ENCODE measurements around the gene ARL2. TPM values are rescaled to one million over a fixed set of nuclear protein-coding genes. Genes with fewer than 3 reads are reported as not detected.
"Not testable (repeated sequence)": the region's sequence is repeated elsewhere in the genome, so short reads cannot be mapped to it uniquely, and the experiment has no call there.

The ARL2 gene
- total and polyA plus RNA-seq, 2 experiments from 2014 or later, result 115 to 155 TPM

GRCh38 chr11:64971421-64972233 lies 42.3 kb upstream of the ARL2 start, which contains the start of gene MAJIN:
Gene MAJIN (minus strand): TSS chr11:64972108. CDS start chr11:64959405, 12,703 bp downstream.
- Histone ChIP-seq H3K27me3 (replicated peaks; ENCODE audit: insufficient read depth) (no peaks in the 10 kb centered on the region; the same call in 1 of the 2 replicates), H3K4me1 (ENCODE audit: insufficient read depth) (no peaks in the 10 kb centered on the region; the same call in 1 of the 2 replicates), H3K36me3 (ENCODE audit: low read depth) (no peaks in the 10 kb centered on the region), H3K9me3 (ENCODE audit: low read depth) (no peaks in the 10 kb centered on the region), H3K9me2 (ENCODE audit: insufficient read depth) (no peaks in the 10 kb centered on the region), H3K79me2 (ENCODE audit: insufficient read depth) (no peaks in the 10 kb centered on the region), H3K9ac (no peak within 1 kb of the TSS), H3K4me2 (ENCODE audit: unreplicated experiment) (peak within 1 kb of the TSS; percentile 22), H4K20me1 (ENCODE audit: insufficient read depth) (no peaks in the 10 kb centered on the region), H3K4me3 (peak within 1 kb of the TSS; percentile 32; the same call in 1 of the 2 replicates), H2AFZ (peak within 1 kb of the TSS; percentile 59), H3F3A (ENCODE audit: insufficient read depth) (no peaks in the 10 kb centered on the region), H3K27ac (no peak within 1 kb of the TSS)
- peak; percentile 52 for DNase-seq
- TF ChIP-seq EZH2phosphoT487 (IDR thresholded peaks at IDR 0.05; ENCODE audit: insufficient read depth, low read depth), result no peak
- TF ChIP-seq EZH2 (IDR thresholded peaks at IDR 0.05; ENCODE audit: insufficient read depth, poor library complexity, severe bottlenecking), result no peak
- in situ Hi-C loops (cut with MboI), result no loop called here
- 18 to 30% methylated on average over 51 to 65 of the region's 69 CpGs for WGBS, 2 experiments (ENCODE audit: low coverage in 1 of 2, low lambda C conversion rate in 2 of 2, missing lambda C conversion rate in 2 of 2)

- DNase-seq, result no peak
- no peaks in the 10 kb centered on the region for H3F3A ChIP-seq (ENCODE audit: insufficient read depth)
- H4K20me1 ChIP-seq (ENCODE audit: insufficient read depth), result no peaks in the 10 kb centered on the region
- no peak overlapping the region for H3K4me2 ChIP-seq (ENCODE audit: unreplicated experiment)
- no peak overlapping the region for H3K9ac ChIP-seq
- no peaks in the 10 kb centered on the region for H3K79me2 ChIP-seq (ENCODE audit: insufficient read depth)
- no peaks in the 10 kb centered on the region for H3K36me3 ChIP-seq (ENCODE audit: low read depth)
- no peaks in the 10 kb centered on the region; the same call in 1 of the 2 replicates for H3K27me3 ChIP-seq (replicated peaks; ENCODE audit: insufficient read depth)
- no peak overlapping the region for H3K27ac ChIP-seq
- in situ Hi-C loops (cut with MboI), result no loop called here
- no peak for TF ChIP-seq EZH2 (IDR thresholded peaks at IDR 0.05; ENCODE audit: insufficient read depth, poor library complexity, severe bottlenecking)
- TF ChIP-seq EZH2phosphoT487 (IDR thresholded peaks at IDR 0.05; ENCODE audit: insufficient read depth, low read depth), result no peak
- H3K4me3 ChIP-seq, result no peak overlapping the region
- no peaks in the 10 kb centered on the region; the same call in 1 of the 2 replicates for H3K4me1 ChIP-seq (ENCODE audit: insufficient read depth)
- H3K9me2 ChIP-seq (ENCODE audit: insufficient read depth), result no peaks in the 10 kb centered on the region
- WGBS, 2 experiments (ENCODE audit: low coverage in 1 of 2, low lambda C conversion rate in 2 of 2, missing lambda C conversion rate in 2 of 2), result 39 to 42% methylated on average over 5 of the region's 5 CpGs
- no peak overlapping the region for H2AFZ ChIP-seq
- H3K9me3 ChIP-seq (ENCODE audit: low read depth), result no peaks in the 10 kb centered on the region
Measured at GRCh38 chr11:64974124-64974523, 39.8 kb upstream of the ARL2 start.

GRCh38 chr11:64976651-64977050 lies 37.3 kb upstream of the ARL2 start:
- peaks cover 4% of the 10 kb centered on the region; the same call in 1 of the 2 replicates for H3K27me3 ChIP-seq (replicated peaks; ENCODE audit: insufficient read depth)
- no peaks in the 10 kb centered on the region for H3K9me2 ChIP-seq (ENCODE audit: insufficient read depth)
- in situ Hi-C loops (cut with MboI), result no loop called here
- WGBS, 2 experiments (ENCODE audit: low coverage in 1 of 2, low lambda C conversion rate in 2 of 2, missing lambda C conversion rate in 2 of 2), result 18 to 24% methylated on average over 2 of the region's 2 CpGs
- H3K9ac ChIP-seq, result no peak overlapping the region
- no peak for DNase-seq
- no peak overlapping the region for H3K27ac ChIP-seq
- no peaks in the 10 kb centered on the region for H3K79me2 ChIP-seq (ENCODE audit: insufficient read depth)
- H4K20me1 ChIP-seq (ENCODE audit: insufficient read depth), result no peaks in the 10 kb centered on the region
- H3K4me2 ChIP-seq (ENCODE audit: unreplicated experiment), result no peak overlapping the region
- H3K4me3 ChIP-seq, result no peak overlapping the region
- H3K9me3 ChIP-seq (ENCODE audit: low read depth), result no peaks in the 10 kb centered on the region
- no peaks in the 10 kb centered on the region for H3K36me3 ChIP-seq (ENCODE audit: low read depth)
- H3K4me1 ChIP-seq (ENCODE audit: insufficient read depth), result no peaks in the 10 kb centered on the region
- H3F3A ChIP-seq (ENCODE audit: insufficient read depth), result no peaks in the 10 kb centered on the region
- no peak overlapping the region for H2AFZ ChIP-seq
- TF ChIP-seq EZH2 (IDR thresholded peaks at IDR 0.05; ENCODE audit: insufficient read depth, poor library complexity, severe bottlenecking), result no peak
- TF ChIP-seq EZH2phosphoT487 (IDR thresholded peaks at IDR 0.05; ENCODE audit: insufficient read depth, low read depth), result no peak

- H3K9me2 ChIP-seq (ENCODE audit: insufficient read depth); H3K4me2 ChIP-seq (ENCODE audit: unreplicated experiment); H4K20me1 ChIP-seq (ENCODE audit: insufficient read depth); H3K9ac ChIP-seq; H3K36me3 ChIP-seq (ENCODE audit: low read depth); in situ Hi-C loops (cut with MboI); H3K27me3 ChIP-seq (replicated peaks; ENCODE audit: insufficient read depth); H3K79me2 ChIP-seq (ENCODE audit: insufficient read depth); H3K4me3 ChIP-seq; H3F3A ChIP-seq (ENCODE audit: insufficient read depth); H3K9me3 ChIP-seq (ENCODE audit: low read depth); H2AFZ ChIP-seq; H3K27ac ChIP-seq; DNase-seq; H3K4me1 ChIP-seq (ENCODE audit: insufficient read depth): not testable (repeated sequence)
- 69 to 77% methylated on average over 5 of the region's 5 CpGs for WGBS, 2 experiments (ENCODE audit: low coverage in 1 of 2, low lambda C conversion rate in 2 of 2, missing lambda C conversion rate in 2 of 2)
Measured at GRCh38 chr11:64983339-64983738, 30.6 kb upstream of the ARL2 start.
